GM18870 (cell line): ENCODE results near the gene PCSK5.

Source experiments
- ATAC-seq: cut with Tn5 transposase; IDR thresholded peaks from one replicate; pipeline ENCODE4 v1.9.1; 2021; ENCODE audit warnings: moderate library complexity; ENCODE audit not compliant: unreplicated experiment

The PCSK5 gene

DNA sequence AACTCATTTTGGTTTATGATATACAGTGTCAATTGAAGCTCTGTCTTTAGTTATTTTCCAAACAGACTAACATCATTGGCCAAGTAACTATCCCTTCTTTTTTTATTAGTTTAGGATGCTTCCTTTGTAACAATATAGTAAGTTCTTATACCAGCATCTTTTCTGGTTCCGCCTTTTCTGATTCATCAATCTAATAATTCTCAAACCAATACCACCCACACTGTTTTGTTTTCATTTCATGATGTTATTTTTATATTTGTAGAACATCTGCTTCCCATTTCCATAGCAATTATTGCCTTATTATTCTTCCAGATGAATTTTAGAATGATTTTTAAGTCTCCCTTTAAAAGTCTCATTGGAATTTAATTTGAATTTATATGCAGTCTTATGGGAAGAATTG lies 285.7 kb downstream of the PCSK5 start:
- ATAC-seq = no peak

- no peak for ATAC-seq
Measured at GRCh38 chr9:76177931-76178330, 287.5 kb downstream of the PCSK5 start.

DNA sequence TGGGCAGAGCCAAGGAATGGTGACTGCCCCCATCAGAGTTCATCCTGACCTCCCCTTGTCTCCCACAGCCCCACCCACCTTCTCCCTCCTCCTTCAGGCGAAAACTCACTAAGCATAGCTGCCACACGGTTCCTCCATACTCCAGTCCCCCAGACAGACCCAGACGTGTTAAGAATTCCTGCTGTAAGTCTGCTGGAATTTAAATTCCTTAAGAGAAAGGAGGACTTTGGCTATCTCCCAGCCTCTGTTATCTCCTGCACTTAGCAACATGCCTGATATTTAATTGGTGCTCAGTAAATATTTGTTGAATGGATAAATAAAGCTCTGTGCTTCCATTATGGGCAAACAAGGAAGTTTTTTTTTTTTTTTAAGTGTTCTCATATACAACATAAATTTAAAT lies 290.1 kb downstream of the PCSK5 start:
- no peak for ATAC-seq

DNA sequence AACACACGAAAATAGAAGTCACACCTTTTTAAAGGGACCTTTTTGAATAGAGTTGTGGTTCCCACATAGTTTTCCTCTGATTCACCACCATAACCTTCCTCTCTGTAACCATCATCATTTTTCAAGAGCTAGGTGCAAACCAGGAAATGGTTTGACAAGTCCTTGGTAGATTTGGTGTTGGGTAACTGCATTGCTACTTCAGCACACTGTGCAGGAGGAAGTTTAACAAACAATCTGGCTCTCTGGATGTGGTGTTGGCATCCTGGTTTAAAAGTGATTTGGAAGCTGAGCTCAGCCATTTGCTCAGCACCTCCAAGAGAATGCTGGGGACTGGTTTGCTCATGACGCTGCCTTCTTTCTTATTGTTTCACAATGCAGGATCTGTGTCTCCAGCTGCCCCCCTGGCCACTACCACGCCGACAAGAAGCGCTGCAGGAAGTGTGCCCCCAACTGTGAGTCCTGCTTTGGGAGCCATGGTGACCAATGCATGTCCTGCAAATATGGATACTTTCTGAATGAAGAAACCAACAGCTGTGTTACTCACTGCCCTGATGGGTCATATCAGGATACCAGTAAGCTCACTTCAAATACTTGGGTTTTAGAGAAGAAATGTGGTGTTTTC lies 290.7 kb downstream of the PCSK5 start:
- no peak for ATAC-seq

GRCh38 chr9:76181781-76182180 lies 291.3 kb downstream of the PCSK5 start:
- ATAC-seq = no peak

DNA sequence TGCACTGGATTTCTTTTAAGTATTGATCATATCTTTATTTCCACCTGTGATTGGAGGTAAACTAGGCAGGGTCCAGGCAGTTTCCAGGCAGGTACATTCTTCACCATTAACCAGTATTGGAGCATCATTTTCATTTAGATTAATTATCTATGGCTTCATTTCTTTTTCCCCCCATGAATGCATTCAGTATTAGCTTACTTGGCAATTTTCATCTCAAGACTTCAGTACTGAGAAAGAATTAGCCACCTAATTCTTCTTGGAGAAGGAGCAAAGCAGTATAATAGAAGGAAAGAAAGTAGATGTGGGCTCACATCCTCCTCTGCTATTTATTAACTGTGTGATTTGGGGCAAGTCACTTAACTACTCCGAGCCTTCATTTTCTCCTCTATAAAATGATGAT lies 295.0 kb downstream of the PCSK5 start:
- no peak for ATAC-seq

DNA sequence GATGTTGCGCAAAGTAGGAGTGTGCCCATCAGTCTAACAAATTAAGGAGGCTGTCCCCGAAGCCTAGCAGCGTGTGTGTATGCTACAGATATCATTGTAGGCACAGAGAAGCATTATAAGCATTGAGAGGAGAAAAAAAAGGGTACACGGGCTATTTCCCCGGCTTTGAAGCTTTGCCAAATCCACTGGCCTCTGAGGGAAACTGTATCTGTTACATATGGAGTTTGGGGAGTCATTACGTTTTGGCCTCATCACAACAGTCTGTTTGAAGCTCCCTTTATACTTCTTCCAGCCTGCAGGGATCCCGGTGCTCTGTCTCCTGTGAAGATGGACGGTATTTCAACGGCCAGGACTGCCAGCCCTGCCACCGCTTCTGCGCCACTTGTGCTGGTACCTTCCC lies 297.8 kb downstream of the PCSK5 start:
- ATAC-seq = no peak

- no peak for ATAC-seq
Measured at GRCh38 chr9:76188905-76189304, 298.4 kb downstream of the PCSK5 start.

GRCh38 chr9:76191493-76191892 lies 301.0 kb downstream of the PCSK5 start:
- no peak for ATAC-seq

GRCh38 chr9:76192013-76192412 lies 301.5 kb downstream of the PCSK5 start:
- no peak for ATAC-seq

GRCh38 chr9:76194896-76195295 lies 304.4 kb downstream of the PCSK5 start:
- no peak for ATAC-seq

- ATAC-seq = no peak
Measured at GRCh38 chr9:76198336-76198735, 307.9 kb downstream of the PCSK5 start.

GRCh38 chr9:76200315-76200714 lies 309.8 kb downstream of the PCSK5 start:
- ATAC-seq = no peak

- ATAC-seq = no peak
Measured at GRCh38 chr9:76200745-76201144, 310.3 kb downstream of the PCSK5 start.

DNA sequence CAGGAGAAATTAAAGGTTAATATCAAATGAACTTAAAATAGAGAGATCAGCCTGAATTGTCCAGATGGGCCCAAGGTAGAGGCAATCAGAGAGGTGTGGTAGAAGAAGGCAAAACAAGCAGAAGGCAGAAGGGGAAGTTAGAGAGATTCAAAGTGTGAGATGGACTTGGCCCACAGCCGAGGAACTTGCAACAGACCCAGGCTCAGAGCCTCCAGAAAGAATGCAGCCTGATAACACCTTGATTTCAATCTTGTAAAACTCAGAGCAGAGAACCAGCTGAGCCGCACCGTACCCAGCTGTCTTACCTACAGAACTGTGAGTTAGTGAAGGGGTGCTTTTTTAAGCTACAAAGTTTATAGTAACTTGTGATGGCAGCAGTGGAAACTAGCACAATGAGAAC lies 312.9 kb downstream of the PCSK5 start:
- no peak for ATAC-seq

GRCh38 chr9:76206821-76207220 lies 316.3 kb downstream of the PCSK5 start:
- no peak for ATAC-seq

DNA sequence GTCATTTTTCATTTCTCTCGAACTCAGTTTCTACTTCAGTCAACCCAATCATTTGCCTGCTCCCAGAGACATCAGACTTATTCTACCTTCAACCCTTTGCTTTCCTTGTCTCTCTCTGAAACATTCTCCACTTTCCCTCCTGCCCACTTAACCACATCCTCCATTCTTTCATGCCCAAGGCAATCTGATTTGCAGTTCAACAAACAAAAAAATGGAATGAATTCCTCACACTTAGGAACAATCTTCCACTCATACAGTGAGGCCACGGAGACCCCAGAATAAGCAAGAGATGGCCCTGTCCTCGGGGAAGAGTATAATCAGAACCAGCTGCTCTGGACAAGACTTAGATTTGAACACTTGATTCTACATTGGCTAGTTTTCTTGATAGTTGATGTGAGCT lies 323.3 kb downstream of the PCSK5 start:
- ATAC-seq = no peak

DNA sequence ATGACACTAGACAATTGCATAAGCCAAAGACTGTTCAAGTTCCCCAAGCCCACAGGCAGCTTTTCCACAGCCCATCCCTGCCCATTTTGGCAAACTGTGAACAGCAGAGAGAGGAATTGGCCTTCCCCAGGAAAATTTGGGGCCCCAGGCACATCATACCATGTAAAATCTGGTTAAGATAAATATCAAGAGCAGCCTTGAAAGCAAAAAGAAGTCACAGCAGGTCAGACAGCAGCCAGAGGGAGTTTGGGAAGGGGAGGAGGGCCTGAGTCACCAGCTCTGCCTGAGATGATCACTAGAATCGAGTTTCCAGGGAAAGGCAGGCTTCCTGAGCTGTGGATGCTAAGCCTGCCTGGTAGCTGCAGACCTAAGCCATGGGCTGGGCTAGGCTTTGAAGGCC lies 324.6 kb downstream of the PCSK5 start:
- ATAC-seq = no peak

- no peak for ATAC-seq
Measured at GRCh38 chr9:76216161-76216649, 325.7 kb downstream of the PCSK5 start.

DNA sequence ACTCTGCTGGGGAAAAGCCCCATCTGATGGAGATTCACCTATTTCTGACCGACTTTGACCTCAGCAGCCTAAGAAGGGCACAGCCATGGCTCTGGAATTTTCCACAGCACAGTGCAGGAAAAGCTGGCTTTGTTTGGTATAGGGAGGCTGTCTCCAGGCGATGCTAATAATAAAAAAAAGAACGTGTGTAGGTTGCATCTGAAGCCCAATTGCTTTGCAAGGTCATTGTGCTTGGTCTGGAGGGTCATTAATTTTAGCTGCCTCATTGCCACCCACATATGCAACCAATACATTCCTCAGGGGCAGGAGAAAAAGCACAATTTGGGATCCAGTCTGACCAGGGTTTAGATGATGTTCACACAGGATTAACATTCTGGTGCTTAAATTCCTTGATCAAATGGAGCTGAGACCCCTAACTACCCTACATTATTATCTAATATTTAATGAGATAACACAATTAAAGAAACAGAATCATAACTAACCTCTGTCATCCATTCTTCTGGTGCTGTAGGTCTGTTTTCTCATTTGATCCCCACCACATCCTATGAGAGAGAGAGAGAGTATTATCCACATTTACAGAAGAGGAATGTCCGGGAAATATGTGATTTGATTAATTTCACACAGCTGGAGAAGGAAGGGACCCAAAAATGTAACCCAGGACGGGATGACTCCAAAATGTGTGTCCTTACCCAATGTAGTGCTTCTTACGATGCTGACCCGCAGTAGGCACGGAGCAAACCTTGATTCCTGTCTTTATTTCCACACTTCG lies 327.8 kb downstream of the PCSK5 start:
- ATAC-seq = no peak

DNA sequence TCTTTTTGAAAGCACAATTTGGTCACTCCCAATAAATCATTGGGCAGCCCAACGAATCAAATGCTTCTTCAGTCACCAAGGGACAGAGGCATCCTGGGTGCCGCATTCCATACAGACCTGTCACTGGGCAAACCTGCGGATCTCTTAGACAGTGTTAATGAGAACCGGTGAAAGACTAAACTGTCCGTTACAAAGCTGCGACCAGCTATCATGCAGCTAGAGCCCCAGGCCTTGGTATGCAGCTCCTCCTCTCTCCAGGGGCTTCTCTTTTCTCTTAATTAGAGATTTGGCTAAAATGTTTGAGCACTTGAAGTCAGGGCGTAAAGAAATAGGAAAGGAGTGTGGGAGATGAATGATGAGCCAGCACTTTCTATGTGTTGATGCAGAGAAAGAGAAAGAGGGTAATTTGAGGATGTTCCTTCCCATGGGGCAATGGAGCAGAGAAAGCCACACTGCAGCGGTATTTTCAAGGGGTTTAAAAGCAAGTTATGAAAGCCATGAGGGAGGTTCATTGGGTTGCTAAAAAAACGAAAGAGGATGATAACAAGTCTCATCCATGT lies 328.5 kb downstream of the PCSK5 start:
- no peak for ATAC-seq

DNA sequence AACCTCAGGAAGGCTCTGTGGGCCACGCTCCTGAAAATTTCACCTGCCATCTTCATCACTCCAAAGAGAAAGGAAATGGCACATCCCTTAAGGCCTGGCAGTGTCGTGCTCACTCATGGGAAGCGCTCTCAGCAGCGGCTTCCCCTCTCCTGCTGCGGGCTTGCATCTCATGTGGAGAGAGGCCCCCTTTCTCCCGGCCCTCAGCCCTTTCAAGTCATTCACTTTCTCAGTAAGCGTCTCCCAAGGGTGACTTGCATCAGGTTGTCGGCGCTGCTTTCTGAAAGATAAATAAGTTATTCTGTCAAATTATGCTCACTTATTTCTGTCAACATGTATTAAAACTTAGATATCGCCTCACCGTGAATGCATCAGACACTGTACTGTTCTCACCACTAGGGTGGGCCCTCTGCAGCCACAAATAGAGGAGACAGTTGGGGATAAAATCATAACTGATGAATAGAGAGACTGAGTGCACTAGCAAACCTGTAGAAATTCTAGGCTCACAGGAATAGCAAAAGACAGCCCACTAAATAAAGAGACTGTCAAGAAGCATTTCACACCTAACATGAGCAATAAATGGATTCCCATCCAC lies 329.2 kb downstream of the PCSK5 start:
- ATAC-seq = no peak
